ENCODE results near the gene TBCE.
"Not testable (repeated sequence)": the region's sequence is repeated elsewhere in the genome, so short reads cannot be mapped to it uniquely, and the experiment has no call there.

Gene TBCE

DNA sequence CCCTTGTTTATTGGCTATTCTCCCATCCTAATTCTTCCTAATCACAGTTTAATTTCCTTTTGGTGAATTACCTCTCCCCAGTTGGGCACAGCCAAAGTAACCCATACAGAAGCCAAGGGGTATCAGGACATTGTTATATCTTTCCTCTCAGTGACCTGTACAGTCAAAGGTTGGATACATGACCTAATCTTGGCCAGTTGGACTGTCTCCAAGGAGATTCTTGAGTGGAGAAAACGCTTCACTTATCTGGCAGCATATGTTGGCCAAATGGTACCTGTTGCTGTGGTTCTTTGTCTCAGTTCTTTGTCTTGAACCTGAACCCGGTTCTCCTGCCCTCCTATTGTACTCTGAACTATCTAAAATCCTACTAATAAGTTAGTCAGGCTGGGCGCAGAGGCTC lies 15.3 kb upstream of the TBCE start:
- no peak for DNase-seq

DNA sequence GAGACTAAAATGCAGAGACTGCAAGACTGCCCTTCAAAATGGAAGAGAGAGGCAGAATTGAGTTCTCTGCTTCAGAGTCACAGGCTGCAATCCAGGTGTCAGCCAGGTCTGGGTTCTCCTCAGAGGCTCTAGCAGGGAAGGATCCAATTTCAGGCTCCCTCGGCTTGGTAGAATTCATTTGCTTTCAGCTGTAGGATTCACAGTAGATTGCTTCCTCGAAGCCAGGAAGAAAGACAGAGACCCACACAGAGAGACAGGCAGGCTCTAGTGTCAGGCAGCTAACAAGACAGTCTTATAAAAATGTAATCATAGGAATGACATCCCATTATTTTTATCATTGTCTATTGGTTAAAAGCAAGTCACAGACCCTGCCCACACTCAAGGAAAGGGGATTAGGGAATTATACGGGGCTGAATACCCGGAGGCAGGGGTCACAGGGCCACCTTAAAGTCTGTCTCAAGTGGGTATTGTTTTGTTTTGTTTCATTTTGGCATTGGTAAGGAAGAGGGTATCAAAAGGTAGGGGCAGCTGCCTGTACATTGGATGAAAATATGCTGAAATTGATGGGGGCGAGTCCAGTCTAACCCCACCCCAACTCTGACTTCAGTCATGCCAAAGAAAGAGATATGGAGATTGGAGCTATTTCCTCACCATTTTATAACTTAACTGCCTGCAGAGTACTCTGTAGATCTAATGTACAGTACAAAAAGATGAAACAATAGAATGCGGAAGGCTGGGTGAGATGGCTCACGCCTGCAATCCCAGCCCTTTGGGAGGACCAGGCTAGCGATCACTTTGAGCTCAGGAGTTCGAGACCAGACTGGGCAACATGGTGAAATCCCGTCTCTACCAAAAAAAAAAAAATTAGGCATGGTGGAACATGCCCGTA lies 9.5 kb upstream of the TBCE start:
- no peak for DNase-seq

GRCh38 chr1:235358899-235359298 lies 8.3 kb upstream of the TBCE start:
- DNase-seq = no peak

- DNase-seq = not testable (repeated sequence)
These were observed 3.0 kb upstream of the TBCE start for GRCh38 chr1:235364189-235364588.

GRCh38 chr1:235366286-235366685 lies 941 bp upstream of the TBCE start:
- DNase-seq = no peak

- no peak for DNase-seq
These were observed 1.2 kb downstream of the TBCE start for GRCh38 chr1:235368428-235368827.

DNA sequence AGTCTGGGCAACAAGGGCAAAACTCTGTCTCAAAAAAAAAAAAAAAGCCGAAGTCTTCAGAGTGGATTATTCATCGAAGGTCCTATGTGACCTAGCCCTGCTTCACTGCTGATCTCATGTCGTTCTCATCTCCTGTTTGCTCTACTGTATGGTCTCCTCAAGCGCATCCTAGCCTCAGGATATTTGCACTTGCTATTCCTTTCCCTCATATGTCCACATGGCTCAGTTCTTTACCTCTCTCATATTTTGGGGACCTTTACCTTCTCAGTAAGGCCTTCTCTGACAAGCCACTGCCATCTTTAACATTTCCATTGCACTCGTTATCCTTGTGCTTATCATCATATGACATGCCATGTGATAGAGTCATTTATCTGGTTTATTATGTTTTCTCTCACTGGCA lies 2.6 kb downstream of the TBCE start:
- DNase-seq = no peak

- no peak for DNase-seq
These were observed 8.8 kb downstream of the TBCE start for GRCh38 chr1:235375919-235376605.

- not testable (repeated sequence) for DNase-seq
These were observed 11.0 kb downstream of the TBCE start for GRCh38 chr1:235378134-235378735.

DNA sequence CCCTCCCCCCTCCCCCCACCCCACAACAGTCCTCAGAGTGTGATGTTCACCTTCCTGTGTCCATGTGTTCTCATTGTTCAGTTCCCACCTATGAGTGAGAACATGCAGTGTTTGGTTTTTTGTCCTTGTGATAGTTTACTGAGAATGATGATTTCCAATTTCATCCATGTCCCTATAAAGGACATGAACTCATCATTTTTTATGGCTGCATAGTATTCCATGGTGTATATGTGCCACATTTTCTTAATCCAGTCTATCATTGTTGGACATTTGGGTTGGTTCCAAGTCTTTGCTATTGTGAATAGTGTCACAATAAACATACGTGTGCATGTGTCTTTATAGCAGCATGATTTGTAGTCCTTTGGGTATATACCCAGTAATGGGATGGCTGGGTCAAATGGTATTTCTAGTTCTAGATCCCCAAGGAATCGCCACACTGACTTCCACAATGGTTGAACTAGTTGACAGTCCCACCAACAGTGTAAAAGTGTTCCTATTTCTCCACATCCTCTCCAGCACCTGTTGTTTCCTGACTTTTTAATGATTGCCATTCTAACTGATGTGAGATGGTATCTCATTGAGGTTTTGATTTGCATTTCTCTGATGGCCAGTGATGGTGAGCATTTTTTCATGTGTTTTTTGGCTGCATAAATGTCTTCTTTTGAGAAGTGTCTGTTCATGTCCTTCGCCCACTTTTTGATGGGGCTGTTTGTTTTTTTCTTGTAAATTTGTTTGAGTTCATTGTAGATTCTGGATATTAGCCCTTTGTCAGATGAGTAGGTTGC lies 14.9 kb downstream of the TBCE start:
- not testable (repeated sequence) for DNase-seq

- DNase-seq = not testable (repeated sequence)
These were observed 18.4 kb downstream of the TBCE start for GRCh38 chr1:235385633-235386032.

DNA sequence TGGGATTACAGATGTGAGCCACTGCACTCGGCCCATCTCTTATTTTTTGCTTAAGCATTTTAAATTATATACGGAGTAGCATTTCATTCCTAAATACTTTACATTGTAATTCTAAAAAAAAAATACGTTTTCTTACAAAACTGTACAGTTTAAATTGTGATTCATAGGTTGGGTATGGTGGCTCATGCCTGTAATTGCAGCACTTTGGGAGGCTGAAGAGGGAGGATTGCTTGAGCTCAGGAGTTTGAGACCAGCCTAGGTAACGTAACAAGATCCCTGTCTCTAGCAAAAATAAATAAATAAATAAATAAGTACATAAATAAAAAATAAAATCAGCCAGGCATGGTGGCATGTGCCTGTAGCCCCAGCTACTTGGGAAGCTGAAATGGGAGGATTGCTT lies 24.6 kb downstream of the TBCE start:
- peak; percentile 39 for DNase-seq

DNA sequence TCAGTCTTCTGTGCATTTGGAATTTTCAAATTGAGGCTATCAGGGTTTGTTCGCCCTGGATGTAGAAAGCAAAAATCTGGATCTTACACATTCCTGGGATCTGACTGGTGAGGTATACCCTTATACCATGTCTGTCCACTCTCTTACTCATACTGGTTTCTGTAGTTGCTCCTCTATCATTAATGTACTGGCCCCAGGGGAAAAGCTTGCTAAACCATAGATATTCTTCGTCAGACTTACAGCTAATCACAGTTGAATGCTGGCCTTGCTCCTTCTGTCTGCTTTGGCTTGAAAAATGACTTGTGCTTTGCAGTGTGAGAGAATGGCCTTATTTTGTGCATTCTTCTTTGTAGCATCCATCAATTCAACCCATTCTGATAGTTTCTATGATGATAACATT lies 30.5 kb downstream of the TBCE start:
- DNase-seq = peak; percentile 35

DNA sequence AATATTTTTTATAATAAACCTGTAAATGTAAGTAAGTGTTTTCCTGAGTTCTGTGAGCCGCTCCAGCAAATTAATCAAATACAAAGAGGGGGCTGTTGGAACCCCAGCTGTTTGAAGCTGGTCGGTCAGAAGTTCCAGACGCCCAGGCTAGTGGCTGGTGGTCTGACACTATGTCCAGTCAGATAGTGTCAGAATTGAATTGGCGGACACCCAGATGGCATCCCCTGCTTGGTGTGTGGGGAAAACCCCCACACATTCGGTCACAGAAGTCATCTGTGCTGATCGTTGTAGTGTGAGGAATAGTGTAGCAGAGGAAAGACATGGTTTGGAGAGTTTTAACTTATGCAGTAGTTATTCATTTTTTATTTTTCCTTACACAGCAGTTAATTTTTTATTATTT lies 32.4 kb downstream of the TBCE start:
- DNase-seq = no peak

GRCh38 chr1:235401251-235401650 lies 34.0 kb downstream of the TBCE start:
- DNase-seq = no peak

DNA sequence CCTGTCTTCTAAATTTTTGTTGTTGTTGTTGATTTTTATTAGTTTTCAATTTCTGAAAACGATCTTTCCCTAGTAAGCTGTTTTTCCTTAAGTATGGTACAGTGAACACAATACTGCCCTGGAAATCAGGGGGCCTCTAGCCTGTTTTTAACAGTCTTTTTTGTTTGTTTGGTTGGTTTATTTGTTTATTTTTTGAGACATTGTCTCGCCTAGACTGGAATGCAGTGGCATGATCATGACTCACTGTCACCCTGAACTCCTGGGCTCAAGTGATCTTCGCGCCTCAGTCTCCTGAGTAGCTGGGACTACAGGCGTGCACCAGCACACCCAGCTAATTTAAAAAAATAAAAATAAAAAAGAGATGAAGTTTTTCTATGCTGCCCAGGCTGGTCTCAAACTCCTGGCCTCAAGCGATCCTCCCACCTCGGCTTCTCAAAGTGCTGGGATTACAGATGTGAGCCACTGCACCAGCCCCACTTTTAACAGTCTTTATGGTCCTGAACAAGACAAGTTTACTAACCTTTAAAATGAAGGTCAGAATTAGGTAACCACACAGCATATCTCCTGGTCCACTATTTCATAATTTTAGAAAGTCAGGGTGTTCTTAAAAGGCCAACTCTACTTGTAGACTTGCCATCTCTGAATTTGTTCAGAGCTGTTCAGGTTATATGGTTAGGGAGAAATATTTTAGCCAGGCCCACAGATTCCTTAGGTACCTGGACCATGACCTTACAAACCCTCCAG lies 35.4 kb downstream of the TBCE start:
- DNase-seq = no peak

- no peak for DNase-seq
These were observed 36.4 kb downstream of the TBCE start for GRCh38 chr1:235403593-235403992.

DNA sequence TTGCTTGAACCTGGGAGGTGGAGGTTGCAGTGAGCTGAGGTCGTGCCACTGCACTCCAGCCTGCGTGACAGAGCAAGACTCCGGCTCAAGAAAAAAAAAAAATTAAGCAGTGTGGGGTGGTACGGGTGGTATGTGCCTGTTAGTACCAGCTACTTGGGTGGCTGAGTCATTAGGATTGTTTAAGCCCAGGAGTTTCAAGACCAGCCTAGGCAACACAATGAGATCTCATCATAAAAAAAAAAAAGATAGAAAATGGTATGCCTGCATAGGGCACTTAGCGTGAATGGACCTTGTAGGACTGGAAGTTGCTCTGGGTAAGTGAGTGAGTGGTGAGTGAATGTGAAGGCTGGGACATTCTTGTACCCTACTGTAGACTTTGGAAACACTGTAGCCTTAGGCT lies 37.0 kb downstream of the TBCE start:
- DNase-seq = no peak

GRCh38 chr1:235407419-235407818 lies 40.2 kb downstream of the TBCE start:
- DNase-seq = no peak

GRCh38 chr1:235408503-235408960 lies 41.3 kb downstream of the TBCE start:
- DNase-seq = no peak

DNA sequence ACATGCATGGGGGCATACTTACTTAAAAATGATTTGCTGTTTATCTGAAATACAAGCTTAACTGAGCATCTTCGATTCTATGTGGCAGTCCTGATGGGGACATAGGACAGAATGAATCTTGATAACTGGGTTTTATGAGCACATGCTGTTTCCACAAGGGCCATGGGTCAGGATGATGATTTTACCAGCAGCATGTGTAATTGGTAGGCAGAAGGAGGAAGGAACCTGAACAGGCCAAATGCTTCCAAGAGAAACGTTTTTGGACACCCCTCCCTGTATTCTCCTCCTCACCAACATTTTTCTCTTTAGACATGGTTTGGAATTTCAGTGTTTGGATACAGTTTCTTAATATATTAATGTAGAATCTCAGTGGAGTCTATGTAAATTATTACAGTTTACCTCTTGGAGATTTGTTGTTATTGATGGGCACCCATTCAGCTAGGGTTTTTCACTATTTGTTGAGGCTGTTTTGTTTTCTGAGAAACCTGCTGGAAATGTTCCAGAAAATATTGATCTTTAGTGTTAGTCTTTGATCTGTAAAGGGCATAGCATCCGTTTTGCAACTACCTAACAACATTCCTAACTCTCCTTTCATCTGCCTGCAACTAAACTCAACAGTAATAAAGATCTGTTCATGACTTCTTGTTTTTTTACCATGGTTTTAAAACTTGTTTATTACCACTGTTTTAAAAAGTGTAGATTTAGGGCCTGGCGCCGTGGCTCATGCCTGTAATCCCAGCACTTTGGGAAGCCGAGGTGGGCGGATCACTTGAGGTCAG lies 42.0 kb downstream of the TBCE start:
- DNase-seq = no peak
